DMS79 treated with DMSO at 0.1 percent for 48 hours (cell line): ENCODE results near the gene CASP3.

Experiments used
- DNase-seq: peaks from one replicate; lab custom pipeline; 2025; lab: John Stamatoyannopoulos, UW

CASP3 gene

GRCh38 chr4:184649026-184649970, at the start of gene CASP3, which contains the start of gene PRIMPOL:
Gene CASP3 (minus strand): TSS chr4:184649447. CDS start chr4:184638453, 10,994 bp downstream.
Gene PRIMPOL (plus strand): TSS chr4:184649738. CDS start chr4:184657141, 7,403 bp downstream.
- peak; percentile 57 for DNase-seq

GRCh38 chr4:184697956-184698355, 48.7 kb upstream of the CASP3 start:
- no peak for DNase-seq

GRCh38 chr4:184695178-184695896, 46.1 kb upstream of the CASP3 start:
- DNase-seq: no peak

DNA sequence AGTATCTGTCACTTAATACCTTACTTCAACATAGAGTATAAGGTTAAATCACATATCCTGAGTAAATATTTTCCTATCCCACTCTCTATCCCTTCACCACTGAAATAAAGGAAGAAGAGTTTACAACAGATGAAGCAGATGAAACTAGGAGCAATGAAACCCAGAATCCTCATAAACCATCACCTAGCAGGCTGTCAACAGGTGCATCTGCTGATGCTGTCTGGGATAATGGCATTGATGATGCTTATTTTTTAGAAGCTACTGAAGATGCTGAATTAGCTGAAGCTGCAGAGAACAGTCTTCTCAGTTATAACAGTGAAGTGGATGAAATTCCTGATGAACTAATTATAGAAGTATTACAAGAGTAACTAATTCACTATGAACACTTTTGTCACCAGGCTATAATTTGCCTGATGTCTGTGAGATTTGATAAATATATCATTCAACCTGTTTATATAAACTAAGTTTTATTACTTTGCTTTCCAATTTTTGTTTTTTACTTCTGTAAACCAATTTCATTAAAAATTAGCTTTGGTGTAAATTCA, 45.2 kb upstream of the CASP3 start:
- no peak for DNase-seq

GRCh38 chr4:184693056-184693455, 43.8 kb upstream of the CASP3 start:
- no peak for DNase-seq

DNA sequence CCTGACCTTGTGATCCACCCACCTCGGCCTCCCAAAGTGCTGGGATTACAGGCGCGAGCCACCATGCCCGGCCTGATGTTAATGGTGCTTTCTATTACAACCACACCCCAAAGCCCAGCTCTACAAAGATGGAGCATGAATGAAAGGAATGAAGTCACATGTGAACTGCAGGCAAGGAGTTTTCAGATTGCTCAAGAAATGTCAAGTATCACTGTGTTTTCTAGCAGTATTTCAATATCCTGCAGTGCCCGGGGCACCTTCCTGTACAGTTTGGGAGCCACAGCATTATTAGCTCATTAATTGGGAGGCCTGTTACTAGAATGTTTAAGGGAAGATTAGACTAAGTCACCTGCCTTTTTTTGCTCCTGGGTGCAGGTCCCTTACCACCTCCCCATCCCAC, 40.4 kb upstream of the CASP3 start:
- DNase-seq: no peak

GRCh38 chr4:184688447-184688846, 39.2 kb upstream of the CASP3 start:
- no peak for DNase-seq

GRCh38 chr4:184688005-184688404, 38.8 kb upstream of the CASP3 start:
- no peak for DNase-seq

GRCh38 chr4:184684491-184685189, 35.4 kb upstream of the CASP3 start:
- no peak for DNase-seq

- DNase-seq: no peak
These were observed 32.7 kb upstream of the CASP3 start for GRCh38 chr4:184681916-184682315.

DNA sequence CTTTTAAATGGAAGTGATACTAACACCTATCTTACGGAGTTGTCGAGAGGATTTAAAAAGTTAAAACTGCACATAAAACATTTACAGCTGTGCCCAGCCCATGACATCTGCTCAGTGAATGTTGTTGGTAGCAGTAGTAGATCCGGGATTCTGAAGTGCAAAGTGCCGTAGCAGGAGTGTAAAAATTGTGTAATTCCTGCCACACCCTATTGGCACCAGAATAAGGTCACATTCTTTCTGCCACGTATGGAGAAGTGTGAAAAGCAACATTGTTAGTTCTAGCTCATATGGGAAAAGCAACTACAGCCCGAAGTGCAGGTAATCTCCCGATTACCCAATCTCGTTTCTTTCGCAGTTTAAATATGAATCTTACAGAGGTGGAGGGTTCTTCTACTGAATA, 31.5 kb upstream of the CASP3 start:
- no peak for DNase-seq

DNA sequence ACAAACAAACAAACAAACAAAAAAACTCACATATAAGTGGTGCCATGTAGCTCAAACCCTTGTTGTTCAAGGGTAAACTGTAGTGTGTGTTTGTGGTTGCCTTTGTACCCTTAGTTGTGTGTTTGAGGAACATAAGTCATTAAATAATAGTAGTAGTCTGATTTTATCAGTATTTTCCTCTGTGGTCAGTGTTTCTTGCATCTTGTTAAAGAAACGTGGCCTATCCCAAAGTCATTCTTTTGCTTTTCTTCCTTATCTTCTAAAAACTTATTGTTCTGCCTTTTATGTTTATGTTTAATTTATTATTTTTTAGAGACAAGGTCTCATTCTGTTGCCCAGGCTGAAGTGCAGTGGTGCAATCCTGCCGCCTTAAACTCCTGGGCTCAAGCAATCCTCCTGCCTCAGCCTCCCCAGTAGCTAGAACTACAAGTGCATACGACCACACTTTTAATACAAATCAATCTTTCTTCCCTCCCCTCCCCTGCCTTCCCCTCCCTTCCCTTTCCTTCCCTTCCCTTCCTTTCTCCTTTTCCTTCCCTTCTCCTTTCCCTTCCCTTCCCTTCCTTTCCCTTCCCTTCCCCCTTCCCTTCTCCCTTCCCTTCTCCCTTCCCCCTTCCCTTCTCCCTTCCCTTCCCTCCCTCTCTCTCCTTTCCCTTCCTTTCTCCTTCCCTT, 26.7 kb upstream of the CASP3 start:
- no peak for DNase-seq

GRCh38 chr4:184675018-184675417, 25.8 kb upstream of the CASP3 start:
- no peak for DNase-seq

DNA sequence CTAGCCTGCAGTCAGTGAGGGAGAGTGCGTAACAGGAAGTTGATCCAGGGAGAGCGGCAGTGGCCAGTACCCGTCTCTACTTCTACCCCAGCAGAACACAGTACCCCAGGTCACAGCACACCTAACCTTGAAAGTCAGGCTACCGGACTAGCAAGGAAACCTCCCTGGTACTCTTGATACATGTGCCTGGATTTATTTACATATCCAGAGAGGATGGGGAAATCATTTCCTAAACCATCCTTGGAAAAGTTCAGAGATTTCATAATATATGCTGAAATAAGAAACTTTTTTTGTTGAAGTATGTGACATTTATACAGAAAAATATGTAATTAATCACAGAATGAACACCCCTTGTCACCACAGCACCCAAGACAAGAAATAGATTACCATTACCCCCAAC, 24.8 kb upstream of the CASP3 start:
- DNase-seq: no peak

- no peak for DNase-seq
These were observed 23.5 kb upstream of the CASP3 start for GRCh38 chr4:184672741-184673140.

GRCh38 chr4:184671101-184671500, 21.9 kb upstream of the CASP3 start:
- no peak for DNase-seq

DNA sequence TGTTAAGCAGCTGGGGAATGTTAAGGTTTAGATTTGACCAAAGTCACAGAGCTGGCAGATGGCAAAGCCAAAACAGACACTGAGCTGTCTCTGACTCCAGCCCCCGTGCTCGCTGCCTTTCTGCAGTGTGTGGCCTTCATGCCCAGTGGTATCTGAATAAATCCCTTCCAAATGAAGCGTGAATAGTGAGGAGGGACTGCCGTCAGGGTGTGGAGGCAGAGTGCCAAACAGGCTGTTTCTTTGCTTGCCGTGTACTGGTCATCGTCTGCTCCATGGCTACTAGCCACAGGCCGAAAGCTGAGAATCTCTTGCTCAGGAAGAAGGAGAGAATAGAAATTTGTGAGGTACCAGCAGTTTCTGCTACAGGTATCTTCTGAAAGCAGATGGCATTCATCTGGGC, 20.0 kb upstream of the CASP3 start:
- DNase-seq: peak; percentile 10

GRCh38 chr4:184668511-184669114, 19.4 kb upstream of the CASP3 start:
- no peak for DNase-seq

GRCh38 chr4:184668096-184668495, 18.8 kb upstream of the CASP3 start:
- no peak for DNase-seq

GRCh38 chr4:184666670-184667069, 17.4 kb upstream of the CASP3 start:
- no peak for DNase-seq
